Hematopoietic multipotent progenitor cell treated with erythropoietin and hydrocortisone succinate and interleukin-3 and kit ligand, for 6 days (in vitro differentiated cells): ENCODE data around the gene MYL5.
"Not testable (repeated sequence)": the region's sequence is repeated elsewhere in the genome, so short reads cannot be mapped to it uniquely, and the experiment has no call there.

Source experiments
- DNase-seq: peaks from one replicate; pipeline ENCODE4 v3.0.0-alpha.2; 2015

The MYL5 gene

GRCh38 chr4:636628-637159 is 37.6 kb upstream of the MYL5 start:
- DNase-seq: no peak

- DNase-seq: no peak
Measured at GRCh38 chr4:637536-638280, 36.6 kb upstream of the MYL5 start.

- not testable (repeated sequence) for DNase-seq
Measured at GRCh38 chr4:642366-642765, 32.0 kb upstream of the MYL5 start.

GRCh38 chr4:646460-646859 is 27.9 kb upstream of the MYL5 start:
- no peak for DNase-seq

GRCh38 chr4:647481-647880 is 26.9 kb upstream of the MYL5 start:
- DNase-seq: no peak

GRCh38 chr4:648579-649292 is 25.6 kb upstream of the MYL5 start:
- DNase-seq: no peak

GRCh38 chr4:649293-649625 is 25.1 kb upstream of the MYL5 start:
- no peak for DNase-seq

- no peak for DNase-seq
Measured at GRCh38 chr4:649751-650310, 24.5 kb upstream of the MYL5 start.

- DNase-seq: no peak
Measured at GRCh38 chr4:650461-650860, 23.9 kb upstream of the MYL5 start.

- DNase-seq: no peak
Measured at GRCh38 chr4:650951-651883, 23.1 kb upstream of the MYL5 start.

- no peak for DNase-seq
Measured at GRCh38 chr4:651884-652642, 22.3 kb upstream of the MYL5 start.

GRCh38 chr4:653080-653821 is 21.1 kb upstream of the MYL5 start:
- DNase-seq: no peak

GRCh38 chr4:653831-654502 is 20.4 kb upstream of the MYL5 start:
- no peak for DNase-seq

GRCh38 chr4:654503-654845 is 19.9 kb upstream of the MYL5 start:
- DNase-seq: no peak

- DNase-seq: no peak
Measured at GRCh38 chr4:654871-655463, 19.4 kb upstream of the MYL5 start.

- no peak for DNase-seq
Measured at GRCh38 chr4:655464-656151, 18.7 kb upstream of the MYL5 start.

GRCh38 chr4:656436-657337 is 17.7 kb upstream of the MYL5 start:
- no peak for DNase-seq

- DNase-seq: no peak
Measured at GRCh38 chr4:657338-657833, 17.0 kb upstream of the MYL5 start.
